GM12878 (cell line): ENCODE data around the gene DDX39A. TPM values are rescaled to one million over a fixed set of nuclear protein-coding genes. Genes with fewer than 3 reads are reported as not detected.

ENCODE experiments used
- ATAC-seq: fragments of 200-7000 bp; cut with Tn5 transposase; 3 replicates; pipeline ENCODE4 v1.9.1; 2020; ENCODE audit warnings: mild to moderate bottlenecking, moderate library complexity
- BruUV-seq: library from RNA; stranded (reverse); fragments of 400-500 nt; replicated peaks from 2 replicates; lab custom pipeline; 2021; lab: Mats Ljungman, UMichigan
- CTCF ChIA-PET: fragments of 300-600 bp; sonication (Branson Sonifier 250); formaldehyde crosslinking; extraction: SDS; loops from one replicate; lab custom pipeline; 2021; ENCODE audit warnings: inconsistent platforms; lab: Yijun Ruan, JAX
- POLR2A ChIA-PET: fragments of 350-600 bp; formaldehyde crosslinking; extraction: SDS; loops from one replicate; lab custom pipeline; 2021; ENCODE audit warnings: inconsistent platforms; lab: Charles Lee
- RAD21 ChIA-PET: fragments of 300-600 bp; sonication (Branson Sonifier 250); formaldehyde crosslinking; loops from one replicate; lab custom pipeline; 2023; ENCODE audit warnings: antibody characterized with exemption; ENCODE audit not compliant: unreplicated experiment; lab: Charles Lee
- SMC1A ChIA-PET: fragments of 300-600 bp; sonication (Branson Sonifier 250); formaldehyde crosslinking; loops from one replicate; lab custom pipeline; 2023; ENCODE audit not compliant: unreplicated experiment, uncharacterized antibody; lab: Charles Lee
- DNase-seq: peaks from one replicate; pipeline ENCODE4 v3.0.0-alpha.2; 2011; ENCODE audit warnings: low read depth, low spot score
- FAIRE-seq: peaks from 3 replicates; lab custom pipeline; 2011; peaks lifted over from hg19 to GRCh38; lab: Jason Lieb, UNC
- H2AFZ ChIP-seq: 2 replicates; pipeline ENCODE4 v1.6.0; 2011; ENCODE audit warnings: low read depth, low read length, control low read depth; ENCODE audit not compliant: control insufficient read depth
- H3K27ac ChIP-seq: 2 replicates; pipeline ENCODE4 v1.5.1; 2011; ENCODE audit warnings: control low read depth; ENCODE audit not compliant: control insufficient read depth, insufficient read depth
- H3K27me3 ChIP-seq, 2 experiments: replicated peaks in 1 of 2; 2 replicates each; pipeline versions ENCODE4 v1.6.0 to v1.6.1; 2011; ENCODE audit warnings: low read length in 1 of 2; ENCODE audit not compliant: control insufficient read depth in 2 of 2, insufficient read depth in 2 of 2
- H3K36me3 ChIP-seq, 2 experiments: 2 replicates each; pipeline ENCODE4 v1.5.1; 2011; ENCODE audit warnings: low read length in 1 of 2; ENCODE audit not compliant: control insufficient read depth in 2 of 2, insufficient read depth in 2 of 2
- H3K4me1 ChIP-seq: 2 replicates; pipeline ENCODE4 v1.6.1; 2011; ENCODE audit warnings: mild to moderate bottlenecking, low read length, moderate library complexity, mixed read lengths; ENCODE audit not compliant: control insufficient read depth, insufficient read depth
- H3K4me2 ChIP-seq: 2 replicates; pipeline ENCODE4 v1.6.0; 2011; ENCODE audit warnings: control low read depth; ENCODE audit not compliant: control insufficient read depth, insufficient read depth
- H3K4me3 ChIP-seq: fragments of 200-600 bp; sonication (generic); 2 replicates; pipeline ENCODE4 v1.5.1; 2016
- H3K79me2 ChIP-seq: 2 replicates; pipeline ENCODE4 v1.6.0; 2011; ENCODE audit warnings: low read length; ENCODE audit not compliant: control insufficient read depth, insufficient read depth
- H3K9ac ChIP-seq: 2 replicates; pipeline ENCODE4 v1.8.0; 2011; ENCODE audit warnings: low read length, control low read depth, mixed read lengths; ENCODE audit not compliant: control insufficient read depth, insufficient read depth
- H3K9me3 ChIP-seq: replicated peaks from 3 replicates; pipeline ENCODE4 v1.5.1; 2011; ENCODE audit warnings: mild to moderate bottlenecking, low read length; ENCODE audit not compliant: control insufficient read depth, insufficient read depth
- H4K20me1 ChIP-seq: 2 replicates; pipeline ENCODE4 v1.6.0; 2011; ENCODE audit not compliant: control insufficient read depth, insufficient read depth
- IKZF1 ChIP-seq: fragments of 450-650 bp; conservative IDR thresholded peaks from 2 replicates; pipeline ENCODE4 v1.6.1; 2017; ENCODE audit warnings: antibody characterized with exemption, mild to moderate bottlenecking
- ZNF687 ChIP-seq: fragments of 450-650 bp; IDR thresholded peaks from 2 replicates; pipeline ENCODE4 v1.6.1; 2017; ENCODE audit warnings: mild to moderate bottlenecking, moderate library complexity
- WGBS: methylation state at CpG from one replicate; pipeline ENCODE4 v1.1.6; 2016; ENCODE audit warnings: low lambda C conversion rate; ENCODE audit not compliant: insufficient replicate concordance, insufficient coverage; ENCODE audit errors: missing lambda C conversion rate; 5-methylcytosine and 5-hydroxymethylcytosine counted together
- in situ Hi-C: fragments of 300-500 bp; cut with MboI; formaldehyde crosslinking; loops from 9 replicates; pipeline ENCODE4 v1.14.3; 2018; ENCODE audit warnings: mixed read lengths
- intact Hi-C: fragments of 100-400 bp; cut with micrococcal nuclease; formaldehyde crosslinking; loops from one replicate; pipeline ENCODE4 v1.14.2; 2022; ENCODE audit not compliant: unreplicated experiment
- polyA plus RNA-seq, 11 experiments: library from polyadenylated mRNA; depleted of rRNA in 4 of 11; unstranded in 6 of 11; stranded (reverse) in 5 of 11; fragments of >200 nt; fragmentation: Nextera tagmentation in 4 of 11; fragmentation: Illumina TruSeq in 1 of 11; extraction: Ambion mirVana in 4 of 11; extraction: Trizol in 1 of 11; gene quantifications; 1 replicate in 1 of 11; 2 replicates in 10 of 11; pipeline versions ENCODE4 v1.2.1 to v1.2.3, GENCODE V29; 2011 to 2016; ENCODE audit warnings: inconsistent platforms in 2 of 11, missing spikeins in 2 of 11, low read depth in 1 of 11
- total RNA-seq, 4 experiments: library from RNA; depleted of rRNA in 3 of 4; stranded (reverse); fragments of >200 nt in 3 of 4; fragmentation: Illumina TruSeq in 1 of 4; extraction: Trizol in 1 of 4; gene quantifications; 2 replicates each; pipeline versions ENCODE4 v1.2.1 to v1.2.3, GENCODE V29; 2013 to 2021

DDX39A gene
- total and polyA plus RNA-seq, 10 of the 15 experiments (the other 5 are each of a cell fraction or from before 2014, with no cell fraction given): 113 to 378 (median 224) TPM

GRCh38 chr19:14430712-14431111 is 11.6 kb upstream of the DDX39A start:
- intact Hi-C loops: loop anchor here (5.0 kb wide), 1 partner anchor 42 kb away; no protein-coding TSS in a partner anchor
- CTCF ChIA-PET: interaction anchor here (0.9 to 5.4 kb wide), 7 partner anchors 7 to 69 kb away, joined by 3 to 42 read pairs (median 9); partner anchors contain the start of gene DDX39A

More at GRCh38 chr19:14430712-14431111, 11.6 kb upstream of the DDX39A start:
- ChIA-PET POLR2A (interaction anchor here (0.6 kb wide), 1 partner anchor 51 kb away, joined by 8 read pairs; no protein-coding TSS in a partner anchor), SMC1A (interaction anchor here (2.3 to 2.8 kb wide), 2 partner anchors 11 to 49 kb away, joined by 10 to 13 read pairs; no protein-coding TSS in a partner anchor)
- H3K27me3 ChIP-seq: no peaks in the 10 kb centered on the region
- H3K4me3 ChIP-seq: no peak overlapping the region
- H3K4me1 ChIP-seq: peaks cover 22% of the 10 kb centered on the region
- no peak for FAIRE-seq
- no peak for TF ChIP-seq IKZF1
- no peak for TF ChIP-seq ZNF687
- TF ChIP-seq, all 136 proteins: peak for 0
- ATAC-seq (no peak), DNase-seq (no peak)
- Histone ChIP-seq H3K9me3 (no peaks in the 10 kb centered on the region), H3K27ac (no peak overlapping the region), H3K4me2 (no peak overlapping the region), H3K9ac (no peak overlapping the region), H3K79me2 (peaks cover 18% of the 10 kb centered on the region), H2AFZ (no peak overlapping the region), H4K20me1 (no peaks in the 10 kb centered on the region), H3K36me3 (no peaks in the 10 kb centered on the region)
- in situ Hi-C loops: no loop called here
- no TSS peak for BruUV-seq
- WGBS: 8% methylated on average over 3 of the region's 3 CpGs
- RAD21 ChIA-PET: interaction anchor here (1.2 to 2.6 kb wide), 4 partner anchors 41 to 294 kb away, joined by 4 to 12 read pairs (median 6); partner anchors contain the start of gene ASF1B
